ENCODE data around the gene RTL10.

RTL10 gene

DNA sequence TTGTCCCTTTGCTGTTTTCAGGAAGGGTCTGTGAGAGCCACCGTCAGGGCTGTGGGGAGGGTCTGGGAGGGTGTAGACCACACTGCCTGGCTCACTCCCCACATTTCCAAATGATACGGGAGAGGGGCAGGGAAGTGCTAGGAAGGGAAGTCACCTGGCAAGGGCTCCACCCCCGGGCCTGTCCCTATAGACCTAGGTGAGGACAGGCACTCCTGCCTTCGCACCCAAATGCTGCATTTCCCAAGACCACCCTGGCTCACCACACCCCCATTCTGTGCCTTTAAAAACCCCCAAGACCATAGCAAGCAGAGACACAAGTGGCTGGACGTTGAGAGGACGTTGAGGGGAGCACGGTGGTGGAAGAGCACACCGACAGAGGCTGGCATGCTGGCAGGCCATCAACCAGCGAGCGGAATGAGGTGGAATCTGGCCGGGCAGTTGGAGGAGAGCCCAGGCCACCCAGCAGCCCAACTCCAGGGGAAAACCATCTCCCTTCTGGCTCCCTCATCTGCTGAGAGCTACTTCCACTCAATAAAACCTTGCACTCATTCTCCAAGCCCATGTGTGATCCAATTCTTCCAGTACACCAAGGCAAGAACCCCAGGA lies 45.7 kb downstream of the RTL10 start:
- no peak for DNase-seq (ENCODE audit: low read depth)

DNA sequence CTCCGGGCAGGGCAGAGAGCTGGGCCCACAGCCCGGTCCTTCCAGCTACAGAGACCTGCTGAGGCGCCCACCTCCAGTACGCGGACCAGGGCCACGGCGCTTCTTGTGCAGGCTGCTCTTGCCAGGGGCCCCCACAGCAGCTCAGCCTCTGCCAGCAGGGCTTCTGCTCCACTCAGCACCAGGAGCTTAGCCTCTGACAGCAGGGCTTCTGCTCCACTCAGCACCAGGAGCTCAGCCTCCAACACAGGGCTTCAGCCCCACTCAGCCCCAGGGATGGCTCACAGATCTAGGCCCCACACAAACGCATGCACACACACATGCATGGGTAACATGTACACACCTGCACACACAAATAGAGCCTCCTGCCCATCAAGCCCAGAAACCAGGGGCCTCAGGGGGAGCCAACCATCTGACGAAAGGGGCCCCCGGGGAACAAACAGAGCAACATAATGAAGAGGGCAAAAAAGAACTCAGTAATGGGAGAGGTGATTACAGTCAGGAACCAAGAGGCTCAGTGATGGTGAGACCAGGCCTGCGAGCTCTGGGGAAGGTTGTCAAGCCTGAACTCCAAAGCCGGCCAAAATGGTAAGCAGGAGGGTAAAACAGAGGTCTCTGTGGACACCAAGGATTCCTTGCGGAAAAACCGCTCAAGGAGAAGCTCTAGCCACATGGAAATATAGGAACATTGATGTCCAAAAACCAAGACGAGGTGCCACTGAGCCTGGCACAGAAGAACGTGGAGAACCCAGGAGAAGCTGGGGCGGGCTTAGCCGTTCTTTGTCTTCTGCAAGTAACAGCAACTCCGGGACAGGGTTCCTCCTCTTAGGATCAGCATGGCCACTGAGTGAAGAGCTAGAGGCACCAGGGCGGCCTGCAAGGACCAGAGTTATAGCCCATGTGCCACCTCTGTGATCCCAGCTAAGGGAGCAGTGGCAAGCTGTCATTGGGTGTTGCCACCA lies 46.5 kb downstream of the RTL10 start:
- DNase-seq (ENCODE audit: low read depth), result no peak

DNA sequence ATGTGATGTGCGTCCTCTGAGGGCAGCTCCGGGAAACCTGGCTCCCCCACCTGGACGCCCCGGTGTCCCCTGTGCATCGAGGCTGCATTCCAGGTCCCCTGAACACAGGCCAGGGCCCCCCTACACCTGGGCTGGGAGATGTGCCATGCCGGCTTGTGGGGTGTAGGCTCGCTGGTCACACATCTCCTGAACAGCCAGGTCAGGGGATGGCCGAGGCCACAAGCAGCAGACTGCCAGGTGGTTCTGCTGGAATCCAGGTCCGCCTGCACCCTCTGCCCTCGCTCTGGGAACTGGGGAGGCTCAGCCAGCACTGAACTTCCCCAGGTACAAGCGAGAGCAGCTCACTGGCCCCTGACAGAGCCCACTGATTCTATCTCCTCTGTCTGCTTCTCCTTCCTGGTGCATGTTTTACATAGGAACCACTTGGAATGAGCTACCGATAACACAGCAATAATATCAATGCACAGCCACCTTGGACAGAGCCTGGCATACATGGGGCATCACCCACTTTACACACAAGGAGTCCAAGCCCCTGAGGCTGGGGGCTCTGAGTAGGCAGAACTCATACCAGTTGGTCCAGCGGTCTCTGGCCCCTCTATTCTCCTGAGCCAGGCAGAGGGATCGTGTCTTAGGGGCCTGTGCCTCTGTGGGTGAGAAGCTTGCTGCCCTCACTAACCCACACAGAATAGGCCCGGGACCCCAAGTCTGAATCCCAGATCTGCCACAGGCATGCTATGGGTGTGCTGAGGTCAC lies 47.3 kb downstream of the RTL10 start:
- DNase-seq (ENCODE audit: low read depth), result no peak

DNA sequence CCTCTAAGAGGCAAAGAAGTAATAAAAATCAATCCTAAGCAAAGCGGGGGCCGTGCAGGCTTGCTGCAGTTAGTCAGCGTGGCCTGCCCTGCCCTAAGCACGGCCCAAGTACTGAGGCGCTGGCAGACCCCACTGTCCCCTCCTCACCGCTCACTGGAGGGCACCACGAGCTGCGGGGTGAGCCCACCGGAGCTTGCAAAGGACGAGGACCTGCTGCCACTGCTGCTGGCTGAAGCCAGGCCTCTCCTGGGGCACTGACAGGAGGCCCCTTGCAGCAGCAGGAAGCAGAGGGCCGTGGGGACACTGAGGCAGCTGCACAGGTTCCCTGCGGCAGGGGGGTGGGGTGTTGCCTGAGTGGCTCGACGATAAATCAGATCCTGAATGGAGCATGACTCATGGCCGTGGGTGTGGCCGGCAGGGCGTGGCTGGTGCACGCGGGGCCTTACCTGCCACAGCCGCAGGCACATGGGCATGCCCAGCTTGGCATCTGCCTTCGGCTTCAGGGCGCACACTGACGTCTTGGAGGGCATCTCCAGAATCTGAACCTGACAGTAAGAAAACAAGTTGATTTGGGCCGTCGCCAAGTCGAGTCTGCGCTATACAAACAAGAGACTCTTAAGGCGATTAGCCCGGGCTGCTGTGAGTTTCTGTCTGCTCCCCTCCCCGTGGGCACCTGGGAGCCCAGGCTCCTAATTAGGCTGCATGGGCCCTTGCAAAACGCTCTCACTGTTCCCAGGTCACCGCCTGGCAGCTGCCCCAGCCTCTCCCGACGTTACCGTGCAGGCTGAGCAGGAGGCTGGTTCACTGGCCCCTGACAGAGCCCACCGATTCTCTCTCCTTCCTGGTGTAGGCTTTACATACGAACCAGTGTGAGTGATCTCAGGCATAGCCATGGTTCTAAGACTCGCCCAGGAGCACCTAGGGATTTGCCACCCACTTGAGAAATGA lies 48.2 kb downstream of the RTL10 start:
- no peak for DNase-seq (ENCODE audit: low read depth)

DNA sequence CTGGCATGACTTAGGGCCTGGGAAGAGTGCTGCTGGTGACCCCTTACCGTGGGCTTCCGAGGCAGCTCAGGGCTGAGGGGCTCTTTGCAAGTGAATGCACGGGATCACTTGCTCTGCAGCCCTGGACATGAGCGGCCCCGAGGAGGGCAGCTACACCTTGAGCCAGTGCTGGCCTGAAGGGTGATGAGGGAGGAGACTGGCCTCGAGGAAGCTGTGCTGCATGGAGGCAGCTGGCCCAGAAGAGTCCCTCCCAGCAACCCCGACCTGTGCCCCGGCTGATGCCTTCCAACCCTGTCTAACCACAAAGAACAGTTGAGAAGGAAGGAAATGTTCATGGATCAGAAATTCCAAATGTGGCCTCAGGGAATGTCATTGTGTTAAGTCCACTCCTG lies 48.9 kb downstream of the RTL10 start:
- DNase-seq (ENCODE audit: low read depth), result no peak

Data from activated gamma-delta T cell treated with anti-CD3 and anti-CD28 coated beads, Interleukin-2, amount 50 U/mL, for 16 hours (primary cell).